SU-DHL-6 (cell line): ENCODE data around the gene RAC2.

ENCODE experiments used
- H2AFZ ChIP-seq: fragments of 200-600 bp; sonication (generic); 2 replicates; pipeline ENCODE4 v1.6.1; 2014; ENCODE audit warnings: low read depth, mild to moderate bottlenecking, moderate library complexity, mixed read lengths, antibody characterized with exemption, low read length; ENCODE audit not compliant: severe bottlenecking
- H3F3A ChIP-seq: fragments of 200-600 bp; shearing (Covaris generic); 2 replicates; pipeline ENCODE4 v1.6.0; 2016; ENCODE audit warnings: antibody characterized with exemption, mild to moderate bottlenecking; ENCODE audit not compliant: insufficient read depth
- H3K27ac ChIP-seq: fragments of 200-600 bp; sonication (generic); 2 replicates; pipeline ENCODE4 v1.5.1; 2016; ENCODE audit warnings: low read depth, mild to moderate bottlenecking, low read length, moderate library complexity, mixed read lengths
- H3K27me3 ChIP-seq: fragments of 200-600 bp; sonication (generic), shearing (Covaris generic); 2 replicates; pipeline ENCODE4 v1.6.0; 2014; ENCODE audit warnings: mild to moderate bottlenecking, low read length
- H3K36me3 ChIP-seq: fragments of 200-600 bp; sonication (generic); 2 replicates; pipeline ENCODE4 v1.6.1; 2014; ENCODE audit warnings: mild to moderate bottlenecking, low read length, mixed read lengths
- H3K4me2 ChIP-seq: fragments of 300-600, 200-600 bp; shearing (Covaris generic), sonication (generic); 2 replicates; pipeline ENCODE4 v1.6.0; 2014; ENCODE audit warnings: low read length, low read depth, mild to moderate bottlenecking; ENCODE audit not compliant: poor library complexity, severe bottlenecking
- H3K4me3 ChIP-seq: fragments of 200-600 bp; sonication (generic); 2 replicates; pipeline ENCODE4 v1.5.1; 2014; ENCODE audit warnings: antibody characterized with exemption, low read length, mild to moderate bottlenecking, mixed read lengths; ENCODE audit not compliant: insufficient read depth, poor library complexity, severe bottlenecking
- H3K79me2 ChIP-seq: fragments of 200-600 bp; sonication (generic); 2 replicates; pipeline ENCODE4 v1.6.1; 2014; ENCODE audit warnings: mild to moderate bottlenecking, low read length, moderate library complexity; ENCODE audit not compliant: insufficient read depth
- H3K9ac ChIP-seq: fragments of 200-600 bp; sonication (generic); 2 replicates; pipeline ENCODE4 v1.7.0; 2014; ENCODE audit warnings: mild to moderate bottlenecking, low read length
- H3K9me2 ChIP-seq: fragments of 200-600 bp; sonication (generic); replicated peaks from 2 replicates; pipeline ENCODE4 v1.6.1; 2014; ENCODE audit warnings: low read length; ENCODE audit not compliant: insufficient read depth
- H3K9me3 ChIP-seq: fragments of 200-600 bp; sonication (generic); 2 replicates; pipeline ENCODE4 v1.6.1; 2014; ENCODE audit warnings: low read length, mixed read lengths; ENCODE audit not compliant: insufficient read depth
- H4K20me1 ChIP-seq: fragments of 200-600 bp; sonication (generic); 2 replicates; pipeline ENCODE4 v1.6.1; 2014; ENCODE audit warnings: low read depth, mild to moderate bottlenecking, antibody characterized with exemption, low read length, moderate library complexity, mixed read lengths
- CTCF ChIP-seq: fragments of 200-600 bp; sonication (generic); IDR thresholded peaks from one replicate; pipeline ENCODE4 v1.5.1; 2017; ENCODE audit warnings: antibody characterized with exemption, mild to moderate bottlenecking, low read length, moderate library complexity; ENCODE audit not compliant: insufficient read depth, poor library complexity, severe bottlenecking
- EZH2phosphoT487 ChIP-seq: fragments of 200-600 bp; sonication (generic), shearing (Covaris generic); conservative IDR thresholded peaks from 2 replicates; pipeline ENCODE4 v1.6.1; 2018; ENCODE audit warnings: mild to moderate bottlenecking, antibody characterized with exemption, low read length, moderate library complexity, mixed read lengths

Gene RAC2

GRCh38 chr22:37210041-37210803, 33.8 kb downstream of the RAC2 start:
- TF ChIP-seq EZH2phosphoT487, result no peak
- TF ChIP-seq CTCF, result no peak
- H3K27ac ChIP-seq, result no peak overlapping the region
- no peak overlapping the region for H3K4me3 ChIP-seq
- H3K9me2 ChIP-seq, result no peaks in the 10 kb centered on the region
- H2AFZ ChIP-seq, result no peak overlapping the region
- H3K4me2 ChIP-seq, result no peak overlapping the region
- H3F3A ChIP-seq, result no peaks in the 10 kb centered on the region
- no peaks in the 10 kb centered on the region for H3K36me3 ChIP-seq
- no peaks in the 10 kb centered on the region for H3K9me3 ChIP-seq
- no peaks in the 10 kb centered on the region for H3K27me3 ChIP-seq
- no peaks in the 10 kb centered on the region for H4K20me1 ChIP-seq
- no peak overlapping the region for H3K9ac ChIP-seq
- no peaks in the 10 kb centered on the region for H3K79me2 ChIP-seq

GRCh38 chr22:37209140-37209845, 34.8 kb downstream of the RAC2 start:
- Histone ChIP-seq H3K9me2 (no peaks in the 10 kb centered on the region), H3K79me2 (no peaks in the 10 kb centered on the region), H3K9me3 (no peaks in the 10 kb centered on the region), H3K4me3 (no peak overlapping the region), H2AFZ (no peak overlapping the region), H3K27me3 (no peaks in the 10 kb centered on the region), H3K4me2 (no peak overlapping the region), H4K20me1 (no peaks in the 10 kb centered on the region), H3K36me3 (no peaks in the 10 kb centered on the region), H3F3A (no peaks in the 10 kb centered on the region), H3K9ac (no peak overlapping the region), H3K27ac (no peak overlapping the region)
- no peak for TF ChIP-seq CTCF

DNA sequence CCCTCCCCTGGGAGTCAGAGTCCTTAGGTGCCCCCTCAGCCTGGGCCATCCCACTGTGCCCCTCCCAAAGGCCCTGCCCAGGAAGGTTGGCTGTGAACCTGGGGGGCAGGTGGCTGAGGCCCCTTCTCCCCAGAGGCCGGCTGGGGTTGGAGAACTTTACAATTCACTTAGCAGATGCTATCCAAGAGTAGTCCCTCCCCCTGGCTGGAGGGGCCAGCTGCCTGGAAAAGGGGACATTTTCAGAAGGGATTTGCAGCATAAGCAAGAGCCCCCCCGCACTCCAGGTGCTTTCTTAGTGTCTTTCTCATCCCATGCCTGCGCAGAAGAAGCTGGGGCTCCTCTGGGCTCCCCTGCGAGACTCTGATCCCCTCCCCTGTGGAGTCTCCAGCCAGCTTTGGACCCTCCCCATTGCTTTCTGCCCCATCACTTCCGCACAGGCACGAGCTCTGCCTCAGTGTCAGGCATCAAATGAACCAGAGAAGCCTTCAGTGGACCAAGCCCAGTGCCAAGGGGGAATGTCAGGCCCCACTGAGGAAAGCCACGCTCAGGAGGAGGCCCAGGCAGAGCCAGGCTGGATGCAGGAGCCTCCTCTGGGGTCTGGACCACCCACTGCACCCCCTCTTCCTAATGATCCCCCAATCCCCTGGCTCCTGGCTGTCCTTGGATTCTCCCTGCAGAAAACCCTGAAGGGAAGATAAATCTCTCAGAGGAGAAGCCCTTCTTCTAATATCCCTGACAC, 35.5 kb downstream of the RAC2 start:
- TF ChIP-seq EZH2phosphoT487 (no peak), CTCF (no peak)
- H3F3A ChIP-seq, result no peaks in the 10 kb centered on the region
- H3K9me3 ChIP-seq, result no peaks in the 10 kb centered on the region
- no peak overlapping the region for H3K4me2 ChIP-seq
- H3K36me3 ChIP-seq, result no peaks in the 10 kb centered on the region
- no peaks in the 10 kb centered on the region for H4K20me1 ChIP-seq
- no peaks in the 10 kb centered on the region for H3K9me2 ChIP-seq
- no peak overlapping the region for H2AFZ ChIP-seq
- H3K4me3 ChIP-seq, result no peak overlapping the region
- no peak overlapping the region for H3K27ac ChIP-seq
- no peaks in the 10 kb centered on the region for H3K27me3 ChIP-seq
- no peaks in the 10 kb centered on the region for H3K79me2 ChIP-seq
- H3K9ac ChIP-seq, result no peak overlapping the region
